NOMO-1 (cell line): ENCODE results near the gene TCF3.
A peak's percentile ranks its signal among the peaks of the same experiment; 100 is the strongest.
"Not testable (repeated sequence)": the region's sequence is repeated elsewhere in the genome, so short reads cannot be mapped to it uniquely, and the experiment has no call there.

Source experiments
- DNase-seq, 2 experiments: peaks; one replicate each; lab custom pipeline; 2025; ENCODE audit not compliant: unreplicated experiment in 2 of 2; lab: John Stamatoyannopoulos, UW

TCF3 gene

DNA sequence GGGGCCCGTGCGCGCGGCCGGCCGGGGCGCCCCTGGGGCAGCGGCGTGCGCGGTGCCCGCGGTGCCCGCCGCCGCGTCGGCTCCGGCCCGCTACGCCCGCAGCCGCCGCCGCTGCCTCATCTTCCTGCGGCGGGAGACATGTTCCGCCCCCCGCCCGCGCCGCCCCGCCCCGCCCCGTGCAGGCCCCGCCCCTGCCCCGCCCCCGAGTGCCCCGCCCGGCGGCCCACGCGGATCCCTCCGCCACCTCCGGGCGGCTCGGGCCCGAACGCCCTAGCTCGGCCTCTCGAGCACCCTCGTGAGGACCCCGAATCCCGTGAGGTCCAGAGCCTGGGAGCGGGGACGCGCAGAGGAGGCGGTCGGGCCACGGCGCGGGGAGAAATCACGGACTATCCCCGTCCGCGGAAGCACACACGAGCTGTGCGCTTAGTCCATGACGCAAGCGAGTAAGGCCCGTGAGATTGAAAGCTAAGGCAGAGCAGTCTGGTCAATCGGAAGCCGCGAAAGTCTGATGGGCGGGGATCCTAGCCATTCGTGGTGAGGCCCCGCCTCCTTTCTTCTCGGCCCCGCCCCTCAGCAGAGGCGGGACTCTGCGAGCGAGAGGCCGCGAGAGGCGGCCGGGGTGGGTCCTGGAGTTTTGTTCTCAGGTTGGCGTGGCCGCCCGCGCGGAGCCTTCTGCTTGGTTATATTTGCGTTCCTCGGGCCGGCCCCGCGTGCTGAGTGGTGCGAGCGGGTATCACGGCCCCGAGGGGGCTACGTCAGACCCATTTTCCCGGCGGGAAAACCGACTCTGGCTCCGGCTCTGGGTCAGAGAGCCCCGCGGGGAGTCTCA lies at the start of gene TCF3:
Gene TCF3 (minus strand): TSS at position 145 of the 829 bp plus-strand sequence. CDS start 2,367 bp downstream, outside the sequence.
- peak; percentile 96 to 98 for DNase-seq

DNA sequence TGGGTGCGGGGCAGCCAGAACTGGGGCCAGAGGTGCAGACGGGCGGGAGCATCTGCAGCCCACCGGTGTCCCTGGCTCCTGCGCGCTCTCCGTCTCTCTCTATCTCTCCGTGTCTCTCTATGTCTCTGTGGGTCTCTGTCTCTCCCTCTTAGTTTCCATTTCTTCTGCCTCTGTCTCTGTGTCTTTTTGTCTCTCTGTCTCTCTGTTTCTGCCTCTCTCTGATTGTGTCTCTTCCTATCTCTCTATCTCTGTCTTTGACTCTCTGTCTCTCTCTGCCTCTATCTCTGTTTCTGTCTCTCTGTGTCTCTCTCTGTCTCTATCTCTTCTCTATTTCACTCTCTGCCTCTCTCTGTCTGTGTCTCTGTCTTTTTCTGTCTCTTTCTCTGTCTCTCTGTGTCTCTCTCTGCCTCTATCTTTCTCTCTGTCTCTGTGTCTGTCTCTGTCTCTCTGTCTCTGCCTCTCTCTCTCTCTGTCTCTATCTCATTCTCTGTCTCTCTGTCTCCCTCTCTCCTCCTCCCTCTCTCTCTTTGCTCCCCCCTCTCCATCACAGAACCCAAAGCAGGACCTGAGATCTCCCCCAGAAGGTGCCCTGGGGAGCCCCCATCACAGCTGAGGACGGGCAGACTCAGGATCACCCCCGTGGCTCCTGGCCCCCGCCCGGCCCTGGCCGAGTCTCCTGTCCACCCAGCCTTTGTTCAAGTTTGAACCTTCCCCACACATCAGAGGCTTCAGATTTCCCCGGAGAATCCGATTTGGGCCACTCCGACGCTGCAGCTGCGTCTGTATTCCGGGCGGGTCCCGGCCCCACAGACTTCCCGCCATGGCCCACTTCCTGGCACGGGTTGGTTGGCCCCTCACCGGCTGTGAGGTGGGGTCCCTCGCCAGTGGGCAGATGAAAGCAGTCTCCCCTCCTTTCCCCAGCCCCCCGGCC lies 48.6 kb upstream of the TCF3 start:
- DNase-seq: no peak

DNA sequence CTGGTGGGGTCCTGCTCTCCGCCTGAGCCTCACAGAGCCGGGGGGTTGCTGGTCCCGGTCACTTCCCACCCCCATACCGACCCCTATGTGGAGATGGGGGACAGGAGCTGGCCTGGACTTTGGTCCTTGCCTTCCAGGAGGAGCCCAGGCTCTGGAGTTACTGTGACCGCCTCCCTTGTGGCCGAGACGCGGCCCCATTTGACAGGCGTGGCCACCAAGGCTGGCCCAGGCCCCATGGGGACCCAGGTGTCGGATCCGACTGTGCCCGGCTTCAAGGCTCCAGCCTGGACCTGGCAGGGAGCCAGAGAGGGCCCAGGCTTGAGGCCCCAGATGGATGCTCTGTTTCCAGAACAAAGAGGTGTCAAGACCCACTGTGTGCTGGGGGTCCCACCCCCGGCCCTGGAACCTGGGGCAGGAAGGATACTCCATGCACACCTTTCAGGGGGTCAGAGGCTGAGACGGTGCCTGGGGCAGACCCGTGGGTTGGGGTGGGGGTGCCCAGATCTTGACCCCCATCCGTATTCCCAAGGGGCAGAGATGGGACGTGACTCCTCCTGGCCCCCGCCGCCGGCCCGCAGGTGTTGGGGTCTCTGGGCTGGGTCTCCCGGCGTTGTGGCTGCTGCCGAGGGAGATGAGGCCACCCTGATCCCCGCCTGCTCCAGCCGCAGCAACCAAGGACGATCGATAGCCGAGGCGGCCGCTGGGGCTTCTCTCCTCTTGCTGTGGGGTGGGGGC lies 47.8 kb upstream of the TCF3 start:
- DNase-seq: no peak

DNA sequence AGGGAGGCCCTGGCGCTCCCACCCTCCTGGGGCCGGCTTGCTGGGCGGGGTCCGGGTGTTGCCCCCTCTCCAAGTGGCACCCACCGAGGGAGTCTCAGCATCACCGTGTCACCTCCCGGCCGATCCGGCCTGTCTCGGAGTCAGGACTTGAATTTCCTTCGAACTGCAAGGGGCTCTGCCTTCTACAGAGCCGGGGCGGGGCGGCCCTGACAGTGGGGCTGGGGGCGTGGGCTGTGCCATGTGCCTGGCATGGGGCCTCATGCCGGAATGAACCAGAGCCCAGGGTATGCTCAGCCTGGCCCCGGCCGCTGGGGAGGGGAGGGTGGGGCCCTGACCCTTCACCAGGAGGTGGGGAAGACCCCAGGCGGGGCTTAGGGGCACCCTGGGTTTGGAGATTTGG lies 47.0 kb upstream of the TCF3 start:
- no peak for DNase-seq

DNA sequence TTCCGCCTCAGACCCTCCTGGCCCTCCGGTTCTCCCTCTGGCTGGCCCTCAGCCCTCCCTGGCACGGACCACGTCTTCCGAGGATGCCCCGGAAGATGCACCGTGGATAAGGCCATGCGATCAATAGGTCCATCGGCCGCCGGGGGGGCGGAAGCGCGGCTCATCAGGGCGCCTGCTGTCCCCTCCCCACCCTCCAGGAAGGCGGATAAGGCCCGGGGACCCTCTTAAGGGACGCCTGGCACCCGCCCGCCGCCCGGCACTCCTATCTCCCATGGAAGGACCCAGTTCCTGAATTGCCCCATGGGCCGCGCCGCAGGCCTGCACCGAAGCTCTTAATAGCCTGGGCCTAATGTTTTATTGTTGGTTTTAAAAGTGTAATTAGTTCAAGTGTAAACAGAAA lies 46.2 kb upstream of the TCF3 start:
- no peak for DNase-seq

DNA sequence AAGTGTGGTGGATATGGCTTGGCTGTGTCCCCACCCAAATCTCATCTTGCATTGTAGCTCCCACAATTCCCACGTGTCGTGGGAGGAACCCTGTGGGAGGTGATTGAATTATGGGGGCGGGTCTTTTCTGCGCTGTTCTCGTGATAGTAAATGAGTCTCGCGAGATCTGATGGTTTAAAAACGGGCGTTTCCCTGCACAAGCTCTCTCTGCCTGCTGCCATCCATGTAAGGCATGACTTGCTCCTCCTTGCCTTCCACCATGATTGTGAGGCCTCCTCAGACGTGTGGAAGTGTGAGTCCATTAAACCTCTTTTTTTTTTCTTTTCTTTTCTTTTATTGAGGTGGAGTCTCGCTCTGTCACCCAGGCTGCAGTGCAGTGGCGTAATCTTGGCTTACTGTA lies 43.1 kb upstream of the TCF3 start:
- DNase-seq: not testable (repeated sequence)

DNA sequence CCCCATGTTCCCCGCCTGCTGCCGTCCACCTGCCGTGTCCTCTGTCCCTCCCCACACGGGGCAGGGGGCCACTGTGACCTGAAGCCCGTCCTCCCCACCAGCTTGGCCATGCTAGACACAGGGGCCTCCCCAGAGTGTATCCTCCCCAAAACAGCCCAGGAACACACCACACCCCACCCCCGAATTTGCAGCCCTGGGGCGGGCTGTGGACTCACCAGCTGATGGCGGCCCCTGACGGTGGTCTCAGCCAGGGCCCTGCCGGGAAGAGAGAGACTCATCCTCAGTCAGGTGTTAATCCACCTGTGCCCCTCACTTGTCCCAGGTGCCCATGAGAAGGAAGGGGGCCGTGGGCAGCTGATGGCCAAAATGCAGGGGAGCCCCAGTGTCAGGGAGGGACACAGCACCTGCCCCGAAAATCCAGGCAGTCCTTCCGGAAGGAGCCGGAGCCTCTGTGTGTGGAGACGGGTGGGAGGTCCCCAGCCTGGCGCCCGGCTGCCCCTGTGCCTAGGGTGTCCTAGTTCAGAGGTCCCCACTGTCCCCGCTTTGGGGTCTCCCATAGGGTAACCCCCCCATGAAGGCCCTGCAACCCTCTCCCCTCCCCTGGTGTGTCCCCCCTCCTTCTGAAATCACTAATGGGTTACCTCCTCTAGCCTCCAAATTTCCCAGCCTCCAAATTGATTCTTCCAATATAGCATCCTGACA lies 39.3 kb upstream of the TCF3 start:
- DNase-seq: no peak

DNA sequence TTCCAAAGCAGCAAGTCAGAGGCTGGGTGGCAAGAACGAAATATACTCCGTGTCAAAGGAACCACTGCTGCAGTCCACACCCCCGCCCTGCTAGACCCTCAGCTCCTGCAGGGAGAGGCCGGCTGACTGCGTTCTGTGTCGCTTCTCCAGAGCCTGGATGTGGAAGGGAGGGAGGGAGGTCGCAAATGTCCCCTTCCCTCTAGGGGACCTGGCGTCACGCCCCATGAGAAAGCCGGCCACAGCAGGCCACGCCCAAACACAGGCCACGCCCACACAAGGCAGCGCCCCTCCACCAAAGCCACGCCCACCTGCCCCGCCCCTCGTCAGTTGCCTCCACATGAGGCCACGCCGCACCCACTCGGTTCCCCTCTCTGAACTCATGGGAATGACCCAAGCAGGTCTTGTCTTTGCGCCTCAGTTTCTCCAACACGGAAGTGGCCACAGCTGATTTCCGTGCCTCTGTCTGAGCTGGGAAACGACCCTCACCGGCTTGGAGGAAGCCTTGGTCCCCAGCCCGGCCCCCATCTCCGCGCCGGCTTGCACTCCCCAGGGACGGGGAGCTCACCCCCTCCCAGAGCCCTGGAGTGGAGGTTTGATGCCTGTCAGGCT lies 38.4 kb upstream of the TCF3 start:
- no peak for DNase-seq

DNA sequence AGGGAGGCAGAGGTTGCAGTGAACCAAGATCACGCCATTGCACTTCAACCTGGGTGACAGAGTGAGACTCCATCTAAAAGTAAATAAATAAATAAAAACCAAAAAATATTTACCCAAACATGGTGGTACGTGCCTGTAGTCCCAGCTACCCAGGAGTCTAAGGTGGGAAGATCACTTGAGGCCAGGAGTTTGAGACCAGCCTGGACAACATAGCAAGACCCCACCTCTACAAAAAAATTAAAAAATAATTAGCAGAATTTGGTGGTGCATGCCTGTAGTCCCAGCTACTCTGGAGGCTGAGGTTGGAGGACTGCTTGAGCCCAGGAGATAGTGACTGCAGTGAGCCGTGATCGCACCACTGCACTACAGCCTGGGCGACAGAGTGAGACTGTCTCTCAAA lies 33.4 kb upstream of the TCF3 start:
- not testable (repeated sequence) for DNase-seq

DNA sequence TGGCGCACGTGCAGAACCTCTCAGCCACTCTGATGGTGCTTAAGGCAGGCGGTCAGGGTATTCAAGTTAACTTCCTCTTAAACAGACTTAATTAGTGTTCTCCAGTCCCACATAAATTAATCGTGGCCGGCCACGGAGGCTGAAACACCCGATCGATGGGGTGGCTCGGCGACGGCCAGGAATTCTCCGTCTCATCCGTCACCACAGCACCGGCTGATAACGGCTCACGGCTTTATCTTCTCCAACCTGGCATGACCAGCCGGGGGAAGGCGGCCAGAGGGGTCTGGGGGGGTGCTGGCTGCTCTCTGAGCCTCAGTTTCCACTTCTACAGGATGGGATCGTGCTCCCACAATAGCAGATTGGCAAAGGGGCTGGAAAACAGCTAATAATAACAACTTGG lies 32.6 kb upstream of the TCF3 start:
- no peak for DNase-seq

DNA sequence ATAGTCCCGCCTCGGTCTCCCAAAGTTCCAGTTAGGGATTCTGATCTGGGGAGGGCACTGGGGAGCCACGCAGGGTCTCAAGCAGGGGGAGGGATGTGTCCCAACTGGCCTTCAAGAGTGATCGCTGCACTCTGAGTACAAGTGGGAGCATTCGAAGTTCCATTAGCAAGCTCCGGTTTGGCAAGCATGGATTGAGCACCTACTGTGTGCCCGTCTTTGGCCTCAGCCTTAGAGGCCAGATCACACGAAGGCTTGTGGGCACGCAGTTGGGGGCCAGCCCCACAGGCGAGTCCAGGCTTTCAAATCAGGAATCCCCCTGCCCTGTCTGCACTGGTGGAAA lies 32.1 kb upstream of the TCF3 start:
- no peak for DNase-seq

DNA sequence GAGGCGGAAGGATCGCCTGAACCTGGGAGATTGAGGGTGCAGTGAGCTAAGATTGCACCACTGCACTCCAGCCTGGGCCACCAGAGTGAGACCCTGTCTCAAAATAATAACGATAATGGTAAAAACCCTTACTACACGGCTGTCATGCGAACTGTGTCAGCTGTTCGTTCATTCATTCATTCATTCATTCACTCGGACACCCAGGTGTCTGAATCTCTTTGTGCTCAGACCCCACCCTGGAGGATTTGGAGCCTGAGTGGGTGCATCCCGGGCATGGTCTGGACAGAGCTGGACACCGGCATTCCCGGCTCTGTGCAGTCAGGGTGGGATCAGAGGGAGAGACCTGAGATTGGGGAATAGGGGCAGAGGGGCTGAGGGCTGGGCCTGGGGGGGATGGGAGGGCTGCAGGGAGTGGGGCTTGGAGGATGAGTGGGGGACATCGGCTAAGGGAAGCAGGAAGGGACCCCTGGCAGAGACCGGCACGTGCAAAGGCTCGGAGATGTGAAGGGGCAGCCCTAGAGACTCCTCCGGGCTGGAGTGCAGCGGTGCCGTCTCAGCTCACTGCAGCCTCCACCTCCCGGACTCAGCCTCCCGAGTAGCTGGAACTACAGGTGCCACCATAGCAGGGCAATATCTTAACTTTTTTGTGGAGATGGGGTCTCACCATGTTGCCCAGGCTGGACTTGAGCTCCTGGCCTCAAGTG lies 31.6 kb upstream of the TCF3 start:
- DNase-seq: no peak

DNA sequence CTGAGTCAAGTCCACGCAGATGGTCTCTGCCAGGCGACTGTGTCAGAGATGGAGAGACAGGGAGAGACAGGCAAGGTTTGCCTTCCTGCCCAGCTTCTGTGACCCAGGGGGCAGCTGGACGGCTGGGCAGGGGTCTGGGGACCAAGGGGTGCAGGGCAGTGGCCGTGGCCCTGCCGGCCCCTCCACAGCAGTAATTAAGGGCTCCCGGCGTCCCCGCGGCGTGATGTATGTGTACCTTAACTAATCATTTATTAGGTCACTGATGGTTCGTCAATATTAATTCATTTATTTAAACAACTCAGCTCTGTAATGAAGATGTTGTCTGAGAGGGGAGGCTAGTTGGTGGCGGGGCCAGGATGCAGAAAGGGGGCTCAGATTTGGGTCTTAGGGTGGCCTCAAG lies 28.6 kb upstream of the TCF3 start:
- DNase-seq: no peak

DNA sequence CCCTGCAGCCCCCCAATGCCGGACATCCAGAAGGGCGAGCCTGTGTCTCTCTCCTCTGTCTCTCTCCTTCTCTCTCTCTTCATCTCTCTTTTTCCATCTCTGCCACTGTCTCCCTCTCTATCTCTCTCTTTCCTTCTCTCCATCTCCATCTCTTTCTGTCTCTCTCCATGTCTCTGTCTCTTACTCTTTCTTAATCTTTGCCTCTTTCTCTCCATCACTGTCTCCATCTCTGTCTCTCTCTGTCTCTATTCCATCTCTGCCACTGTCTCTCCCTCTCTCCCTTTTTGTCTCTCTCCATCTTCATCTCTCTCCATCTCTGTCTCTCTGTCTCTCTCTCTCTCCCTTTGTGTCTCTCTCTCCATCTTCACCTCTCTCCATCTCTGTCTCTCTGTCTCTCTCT lies 25.7 kb upstream of the TCF3 start:
- DNase-seq: no peak

DNA sequence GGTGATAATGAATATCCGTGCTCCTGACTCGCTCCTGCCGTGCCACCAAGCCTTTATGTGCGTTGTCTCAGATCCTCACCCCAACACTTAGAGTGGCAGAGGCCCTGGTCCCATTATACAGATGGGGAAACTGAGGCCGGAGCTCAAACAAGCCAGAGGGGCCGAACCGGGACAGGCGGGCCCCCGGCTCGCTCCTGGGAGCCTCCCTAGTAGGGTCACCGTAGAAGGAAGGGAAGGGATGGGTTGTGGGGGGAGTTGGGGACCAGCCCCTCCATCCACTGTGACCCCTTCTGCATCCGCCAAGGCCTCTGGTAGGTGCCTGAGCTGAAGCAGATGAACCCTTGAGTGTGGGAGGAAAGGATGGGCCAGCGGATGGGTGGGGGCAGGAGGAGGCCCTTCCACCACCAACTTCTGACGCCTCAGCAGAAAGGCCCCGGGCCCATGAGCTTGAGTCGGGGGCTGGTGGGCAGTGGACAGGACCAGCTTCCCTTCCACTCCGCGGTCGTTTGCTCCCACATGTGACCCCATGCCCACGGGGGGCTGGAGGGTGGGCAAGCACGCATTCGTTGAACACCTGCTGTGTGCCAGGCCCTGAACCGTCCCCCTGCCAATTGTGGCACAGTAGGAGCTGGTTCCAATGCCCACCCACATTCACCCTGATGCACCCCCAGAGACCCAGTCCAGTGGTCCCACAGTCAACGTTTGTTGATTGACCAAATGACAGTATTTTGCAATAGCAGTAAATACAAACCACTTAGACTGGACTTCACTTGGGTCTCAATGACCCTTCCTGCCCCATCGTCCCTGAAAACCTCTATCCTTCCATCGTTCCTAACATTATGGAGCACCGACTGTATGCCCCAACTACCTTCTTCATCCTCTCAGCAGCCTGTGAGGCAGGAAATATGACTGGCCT lies 24.2 kb upstream of the TCF3 start:
- no peak for DNase-seq

DNA sequence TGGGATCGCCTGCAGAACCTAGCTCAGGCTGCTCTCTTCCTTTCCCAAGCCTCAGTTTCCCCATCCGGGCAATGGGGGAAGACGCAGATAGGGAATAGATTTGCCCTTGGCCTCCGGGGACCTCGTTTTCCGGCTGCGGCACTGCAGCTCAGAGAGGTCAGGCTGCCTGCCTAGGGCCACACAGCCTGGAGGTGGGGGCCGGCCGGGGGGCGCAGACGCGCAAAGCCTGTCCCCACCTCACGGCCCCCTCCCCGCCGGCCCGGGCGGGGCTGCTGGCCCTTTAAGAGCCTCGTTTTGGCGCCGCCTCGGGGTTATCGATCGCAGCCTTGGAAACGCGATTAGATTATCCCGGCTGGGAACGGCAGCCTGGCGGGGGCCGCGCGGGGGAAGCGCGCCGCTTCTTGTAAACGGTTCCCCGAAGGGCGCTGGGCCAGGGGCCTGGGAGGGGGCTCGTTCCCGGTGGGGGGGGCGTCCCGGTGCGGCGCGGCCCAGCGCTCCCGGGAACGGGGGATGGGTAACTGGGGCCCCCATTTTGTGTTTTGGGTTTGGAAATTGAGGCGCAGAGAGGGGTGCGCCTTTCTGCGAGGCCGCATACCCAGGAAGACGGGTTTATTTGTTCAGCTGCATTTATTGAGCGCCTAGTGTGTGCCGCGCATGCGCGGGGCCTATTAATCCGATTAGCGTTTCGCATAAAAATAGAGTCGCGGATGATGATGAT lies 23.4 kb upstream of the TCF3 start:
- DNase-seq: no peak

DNA sequence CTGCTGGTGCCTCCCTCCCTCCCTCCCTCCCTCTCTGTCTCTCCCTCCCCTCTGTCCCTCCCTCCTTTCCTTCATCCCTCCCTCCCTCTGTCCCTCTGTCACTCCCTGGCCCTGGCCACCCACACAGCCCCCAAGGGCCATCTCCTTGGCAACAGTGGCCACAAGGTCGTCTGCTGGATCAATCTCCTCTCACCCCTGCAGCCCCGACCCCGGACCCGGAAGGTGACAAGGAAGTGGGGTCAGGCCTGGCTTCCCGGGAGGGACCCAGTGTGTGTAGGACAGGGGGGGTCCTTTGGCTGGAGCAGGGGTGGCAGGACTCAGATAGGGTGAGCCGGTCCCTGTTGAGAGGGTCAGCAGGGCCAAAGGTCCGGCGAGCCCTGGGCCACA lies 21.9 kb upstream of the TCF3 start:
- DNase-seq: no peak
